Kasumi-1 (cell line): ENCODE results near the gene TMEM38A.
A peak's percentile ranks its signal among the peaks of the same experiment; 100 is the strongest.
"Not testable (repeated sequence)": the region's sequence is repeated elsewhere in the genome, so short reads cannot be mapped to it uniquely, and the experiment has no call there.

Experiments
- DNase-seq, 2 experiments: peaks; one replicate each; lab custom pipeline; 2025; lab: John Stamatoyannopoulos, UW

TMEM38A gene

GRCh38 chr19:16677055-16677454 lies 16.1 kb downstream of the TMEM38A start:
- no peak for DNase-seq

DNA sequence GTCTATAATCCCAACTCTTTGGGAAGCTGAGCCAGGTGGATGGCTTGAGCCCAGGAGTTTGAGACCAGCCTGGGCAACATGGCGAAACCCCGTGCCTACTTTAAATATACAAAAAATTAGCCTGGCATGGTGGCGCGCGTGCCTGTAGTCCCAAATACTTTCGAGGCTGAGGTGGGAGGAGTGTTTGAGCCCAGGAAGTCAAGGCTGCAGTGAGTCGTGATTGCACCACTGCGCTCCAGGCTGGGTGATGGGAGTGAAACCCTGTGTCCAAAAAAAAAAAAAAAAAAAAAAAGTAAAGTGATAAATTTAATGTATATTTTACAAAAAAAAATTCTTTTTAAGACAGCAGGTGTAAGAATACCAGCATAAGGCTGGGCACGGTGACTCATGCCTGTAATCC lies 17.6 kb downstream of the TMEM38A start:
- DNase-seq = no peak

DNA sequence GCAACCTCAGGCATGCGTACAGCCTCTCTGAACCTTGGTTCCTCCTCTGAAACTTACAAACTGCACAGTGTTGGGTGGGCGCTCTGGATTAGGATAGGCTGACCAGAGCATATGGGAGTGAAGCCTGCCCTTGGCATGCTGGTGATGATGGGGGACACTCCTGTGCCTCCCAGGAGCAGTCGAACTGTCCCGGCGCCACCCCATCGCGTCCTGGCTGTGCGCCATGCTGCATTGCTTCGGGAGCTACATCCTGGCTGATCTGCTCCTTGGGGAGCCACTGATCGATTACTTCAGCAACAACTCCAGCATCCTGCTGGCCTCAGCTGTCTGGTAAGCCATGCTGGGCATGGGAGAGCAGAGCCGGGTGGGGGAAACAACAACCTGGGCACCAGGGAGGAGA lies 18.9 kb downstream of the TMEM38A start:
- no peak for DNase-seq

- DNase-seq = no peak
These were observed 21.6 kb downstream of the TMEM38A start for GRCh38 chr19:16682539-16682938.

GRCh38 chr19:16684216-16684615 lies 23.3 kb downstream of the TMEM38A start:
- no peak for DNase-seq

- no peak for DNase-seq
These were observed 27.1 kb downstream of the TMEM38A start for GRCh38 chr19:16688084-16688483.

GRCh38 chr19:16698914-16699313 lies 38.0 kb downstream of the TMEM38A start:
- no peak for DNase-seq

- DNase-seq = no peak
These were observed 41.2 kb downstream of the TMEM38A start for GRCh38 chr19:16702123-16702522.

- no peak for DNase-seq
These were observed 42.7 kb downstream of the TMEM38A start for GRCh38 chr19:16703677-16704076.

DNA sequence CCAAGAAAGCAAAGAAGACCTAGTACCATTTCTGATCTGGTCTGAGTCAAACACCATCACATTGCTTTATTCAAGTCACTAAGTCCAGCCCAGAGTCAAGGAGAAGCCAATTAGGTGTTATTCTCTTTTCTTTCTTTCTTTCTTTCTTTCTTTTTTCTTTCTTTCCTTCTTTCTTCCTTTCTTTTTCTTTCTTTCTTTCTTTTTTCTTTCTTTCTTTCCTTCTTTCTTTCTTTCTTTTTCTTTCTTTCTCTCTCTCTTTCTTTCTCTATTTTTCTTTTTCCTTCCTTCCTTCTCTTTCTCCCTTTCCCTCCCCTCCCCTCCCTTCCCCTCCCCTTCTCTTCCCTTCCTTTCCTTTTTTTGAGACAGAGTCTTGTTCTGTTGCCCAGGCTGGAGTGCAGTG lies 49.9 kb downstream of the TMEM38A start:
- DNase-seq = not testable (repeated sequence)

DNA sequence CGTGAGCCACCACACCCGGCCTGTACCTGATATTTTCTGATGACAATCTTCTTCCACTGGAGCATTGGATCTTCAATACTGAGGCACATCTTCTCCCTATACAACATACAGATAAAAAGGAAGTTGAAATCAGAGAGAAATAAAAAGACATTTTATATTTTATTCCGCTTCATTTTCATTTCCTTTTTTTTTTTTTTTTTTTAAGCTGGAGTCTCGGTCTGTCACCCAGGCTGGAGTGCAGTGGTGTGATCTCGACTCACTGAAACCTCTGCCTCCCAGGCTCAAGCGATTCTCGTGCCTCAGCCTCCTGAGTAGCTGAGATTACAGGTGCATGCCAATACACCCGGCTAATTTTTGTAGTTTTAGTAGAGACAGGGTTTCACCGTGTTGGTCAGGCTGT lies 51.4 kb downstream of the TMEM38A start:
- DNase-seq = not testable (repeated sequence)

DNA sequence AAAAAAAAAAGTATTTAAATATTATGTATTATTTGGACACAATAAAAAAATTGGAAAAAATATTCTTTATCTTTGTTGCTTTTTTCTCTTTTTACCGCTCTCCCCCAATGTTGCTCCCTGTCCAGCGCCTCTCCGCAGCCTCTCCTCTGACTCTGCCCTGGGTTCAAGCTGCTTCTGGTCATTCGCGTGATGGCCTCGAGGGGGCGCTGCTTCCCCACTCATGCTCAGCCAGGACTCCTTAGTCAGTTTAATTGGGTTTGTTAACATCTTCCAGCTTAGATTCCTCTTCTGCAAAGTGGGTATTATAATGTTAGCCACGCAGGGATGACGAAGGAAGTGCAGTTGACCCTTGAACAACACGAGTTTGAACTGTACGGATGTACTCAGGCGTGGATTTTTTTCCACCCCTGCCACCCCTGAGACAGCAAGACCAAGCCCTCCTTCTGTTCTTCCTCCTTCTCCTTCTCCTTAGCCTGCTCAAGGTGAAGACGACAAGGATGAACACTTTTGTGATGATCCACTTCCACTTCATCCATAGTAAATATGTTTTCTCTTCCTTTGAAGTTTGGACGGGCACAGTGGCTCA lies 53.9 kb downstream of the TMEM38A start:
- peak; percentile 59 to 72 for DNase-seq

DNA sequence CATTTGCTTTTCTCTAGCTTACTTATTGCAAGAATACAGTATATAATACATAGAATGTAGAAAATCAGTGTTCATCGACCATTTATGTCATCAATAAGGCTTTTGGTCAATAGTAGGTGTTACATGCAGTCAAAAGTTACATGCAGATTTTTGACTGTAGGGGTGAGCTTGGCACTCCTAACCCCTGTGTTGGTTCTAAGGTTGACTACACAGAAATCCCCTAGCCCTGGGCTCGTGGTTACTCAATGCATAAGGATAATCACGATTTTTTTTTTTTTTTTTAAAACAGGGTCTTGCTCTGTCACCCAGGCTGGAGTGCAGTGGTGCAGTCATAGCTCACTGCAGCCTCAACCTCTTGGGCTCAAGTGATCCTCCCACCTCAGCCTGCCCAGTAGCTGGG lies 54.7 kb downstream of the TMEM38A start:
- DNase-seq = no peak

DNA sequence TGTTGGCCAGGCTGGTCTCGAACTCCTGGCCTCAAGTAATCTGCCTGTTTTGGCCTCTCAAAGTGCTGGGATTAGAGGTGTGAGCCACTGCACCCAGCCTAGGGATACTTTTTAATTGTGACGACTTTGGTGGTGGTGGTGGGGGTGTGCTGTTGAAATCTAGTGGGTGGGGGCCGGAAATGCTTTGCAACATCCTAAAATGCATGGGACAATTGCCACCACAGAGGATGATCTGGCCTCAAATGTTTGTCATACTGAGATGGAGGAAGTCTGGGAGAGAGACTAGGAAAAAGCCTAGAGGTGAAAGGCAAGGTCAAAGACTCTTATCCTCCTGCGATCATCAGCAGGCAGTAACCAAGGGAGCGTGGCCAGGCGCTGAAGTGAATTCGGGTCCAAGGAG lies 60.1 kb downstream of the TMEM38A start:
- DNase-seq = no peak

GRCh38 chr19:16722591-16722990 lies 61.7 kb downstream of the TMEM38A start:
- DNase-seq = no peak

DNA sequence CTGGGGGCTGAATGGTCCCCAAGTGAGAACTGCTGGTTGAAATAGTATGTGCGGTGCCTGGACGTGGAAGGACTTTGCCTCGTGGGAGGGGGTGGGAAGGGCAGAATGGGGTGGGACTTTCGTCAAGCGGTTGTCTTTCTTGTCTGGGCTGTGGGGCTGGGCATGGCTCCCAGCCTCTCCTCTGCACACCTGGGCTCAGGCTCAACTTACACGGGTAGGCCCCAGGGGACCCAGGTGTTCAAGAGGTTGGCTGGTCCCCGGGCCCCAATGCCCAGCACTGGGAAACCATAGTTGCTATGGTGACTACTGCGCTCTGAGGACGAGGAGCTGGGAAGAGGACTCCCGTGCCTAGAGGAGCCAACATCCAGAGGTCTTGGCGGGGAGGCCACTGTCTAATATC lies 66.0 kb downstream of the TMEM38A start:
- no peak for DNase-seq

GRCh38 chr19:16735650-16736266 lies 74.8 kb downstream of the TMEM38A start:
- DNase-seq = not testable (repeated sequence)

GRCh38 chr19:16736709-16737108 lies 75.8 kb downstream of the TMEM38A start:
- DNase-seq = no peak

DNA sequence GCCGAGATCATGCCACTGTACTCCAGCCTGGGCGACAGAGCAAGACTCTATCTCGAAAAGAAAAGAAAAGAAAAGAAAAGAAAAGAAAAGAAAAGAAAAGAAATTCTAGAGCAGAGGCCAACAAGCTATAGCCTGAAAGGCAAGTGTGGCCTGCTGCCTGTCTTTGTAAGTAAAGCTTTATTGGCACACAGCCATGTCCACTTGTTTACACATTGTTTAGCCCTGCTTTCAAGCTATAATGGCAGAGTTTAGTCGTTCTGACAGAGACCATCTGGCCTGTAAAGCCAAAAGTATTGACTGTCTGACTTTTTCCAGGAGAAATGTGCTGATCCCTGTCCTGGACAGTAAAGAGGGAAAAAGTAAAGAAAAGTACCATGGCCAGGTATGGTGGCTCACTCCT lies 77.0 kb downstream of the TMEM38A start:
- DNase-seq = no peak

- peak in 1 of 2 experiments; percentile 44 for DNase-seq
These were observed 78.6 kb downstream of the TMEM38A start for GRCh38 chr19:16739546-16739945.
